LNCAP (cell line): Measurements from ENCODE around the gene DLGAP1.

Experiments
- CTCF ChIP-seq: fragments of 450-650 bp; IDR thresholded peaks from 2 replicates; pipeline ENCODE4 v1.5.1; 2017; ENCODE audit warnings: mild to moderate bottlenecking

DLGAP1 gene

GRCh38 chr18:3526421-3527354 lies 928.4 kb downstream of the DLGAP1 start:
- TF ChIP-seq CTCF, result no peak

- TF ChIP-seq CTCF, result no peak
Observed at GRCh38 chr18:3525870-3526420, 929.2 kb downstream of the DLGAP1 start.

GRCh38 chr18:3524706-3525105 lies 930.4 kb downstream of the DLGAP1 start:
- TF ChIP-seq CTCF, result no peak

GRCh38 chr18:3520230-3521085 lies 934.6 kb downstream of the DLGAP1 start:
- TF ChIP-seq CTCF, result no peak

- no peak for TF ChIP-seq CTCF
Observed at GRCh38 chr18:3514312-3515216, 940.5 kb downstream of the DLGAP1 start.

- no peak for TF ChIP-seq CTCF
Observed at GRCh38 chr18:3513481-3513880, 941.6 kb downstream of the DLGAP1 start.
